HCT116 (cell line): ENCODE data around the gene DERL2. TPM values are rescaled to one million over a fixed set of nuclear protein-coding genes. Genes with fewer than 3 reads are reported as not detected.

Experiments
- ATAC-seq: fragments of 200-7000 bp; cut with Tn5 transposase; 2 replicates; pipeline ENCODE4 v1.9.1; 2020; ENCODE audit warnings: mild to moderate bottlenecking, moderate library complexity
- BruUV-seq: library from RNA; stranded (reverse); fragments of 400-500 nt; replicated peaks from 2 replicates; lab custom pipeline; 2021; lab: Mats Ljungman, UMichigan
- CTCF ChIA-PET: fragments of 300-600 bp; sonication (Branson Sonifier 250); formaldehyde crosslinking; loops from one replicate; lab custom pipeline; 2021; ENCODE audit warnings: antibody characterized with exemption; lab: Charles Lee
- POLR2A ChIA-PET: fragments of 300-600, 350-600 bp; sonication (Branson Sonifier 250); formaldehyde crosslinking; loops from one replicate; lab custom pipeline; 2021; ENCODE audit warnings: antibody characterized with exemption; lab: Charles Lee
- RAD21 ChIA-PET, 2 experiments: fragments of 300-600 bp; sonication (Branson Sonifier 250); formaldehyde crosslinking; loops; one replicate each; lab custom pipeline; 2023; ENCODE audit warnings: low total read pairs in 2 of 2; ENCODE audit not compliant: uncharacterized antibody in 2 of 2, unreplicated experiment in 2 of 2, low non-redundant PET in 1 of 2; lab: Charles Lee
- DNase-seq: peaks from one replicate; pipeline ENCODE4 v3.0.0-alpha.2; 2010; ENCODE audit warnings: low read depth, low spot score
- H2AFZ ChIP-seq: fragments of 200-600 bp; shearing (Covaris generic), sonication (generic); 2 replicates; pipeline ENCODE4 v1.6.1; 2017; ENCODE audit warnings: low read depth, mixed run types, mixed read lengths, antibody characterized with exemption, low read length; ENCODE audit not compliant: poor library complexity, severe bottlenecking
- H3K27ac ChIP-seq: 2 replicates; pipeline ENCODE4 v1.5.1; 2012; ENCODE audit warnings: low read depth, low read length
- H3K27me3 ChIP-seq: fragments of 200-600 bp; sonication (generic); 2 replicates; pipeline ENCODE4 v1.6.1; 2016; ENCODE audit warnings: mixed run types, low read length, mixed read lengths; ENCODE audit not compliant: insufficient read depth
- H3K36me3 ChIP-seq, 2 experiments: fragments of 200-500 bp in 1 of 2; fragments of 200-600 bp in 1 of 2; sonication (Bioruptor generic) in 1 of 2; sonication (generic) in 1 of 2; 2 replicates each; pipeline versions ENCODE4 v1.5.1 to v1.6.1; 2014 to 2016; ENCODE audit warnings: low read length in 2 of 2, inconsistent platforms in 1 of 2, mixed read lengths in 1 of 2, mixed run types in 1 of 2; ENCODE audit not compliant: insufficient read depth in 2 of 2, control insufficient read depth in 1 of 2
- H3K4me1 ChIP-seq, 2 experiments: fragments of 200-600 bp in 1 of 2; sonication (generic) in 1 of 2; 2 replicates each; pipeline versions ENCODE4 v1.5.1 to v1.6.1; 2012 to 2017; ENCODE audit warnings: low read length in 2 of 2, inconsistent platforms in 1 of 2, mild to moderate bottlenecking in 1 of 2, mixed read lengths in 1 of 2, mixed run types in 1 of 2, moderate library complexity in 1 of 2; ENCODE audit not compliant: insufficient read depth in 2 of 2, control insufficient read depth in 1 of 2
- H3K4me2 ChIP-seq: fragments of 200-600 bp; sonication (generic); 2 replicates; pipeline ENCODE4 v1.6.1; 2017; ENCODE audit warnings: mixed run types, low read length, mixed read lengths
- H3K4me3 ChIP-seq, 2 experiments: fragments of 200-600 bp in 1 of 2; sonication (generic) in 1 of 2; replicated peaks in 1 of 2; 2 replicates each; pipeline ENCODE4 v1.5.1; 2011 to 2016; ENCODE audit warnings: low read length in 2 of 2, control low read depth in 1 of 2, low read depth in 1 of 2, mild to moderate bottlenecking in 1 of 2, mixed read lengths in 1 of 2, mixed run types in 1 of 2
- H3K79me2 ChIP-seq: fragments of 200-600 bp; sonication (generic); 2 replicates; pipeline ENCODE4 v1.6.1; 2017; ENCODE audit warnings: mild to moderate bottlenecking, mixed run types, low read length, moderate library complexity, mixed read lengths; ENCODE audit not compliant: insufficient read depth
- H3K9ac ChIP-seq: fragments of 200-600 bp; sonication (generic); 2 replicates; pipeline ENCODE4 v1.6.1; 2016; ENCODE audit warnings: low read length, mixed read lengths
- H3K9me2 ChIP-seq: fragments of 200-600 bp; sonication (generic), shearing (Covaris generic); 2 replicates; pipeline ENCODE4 v1.6.1; 2017; ENCODE audit warnings: mixed run types, mild to moderate bottlenecking, moderate library complexity; ENCODE audit not compliant: insufficient read depth
- H3K9me3 ChIP-seq, 2 experiments: fragments of 200-500 bp in 1 of 2; fragments of 200-600 bp in 1 of 2; sonication (Bioruptor generic) in 1 of 2; sonication (generic) in 1 of 2; 2 replicates each; pipeline ENCODE4 v1.6.1; 2014 to 2017; ENCODE audit warnings: low read length in 2 of 2, mixed read lengths in 2 of 2, inconsistent platforms in 1 of 2, low read depth in 1 of 2, mild to moderate bottlenecking in 1 of 2, mixed run types in 1 of 2, moderate library complexity in 1 of 2; ENCODE audit not compliant: control insufficient read depth in 1 of 2, insufficient read depth in 1 of 2
- H4K20me1 ChIP-seq: fragments of 200-600 bp; sonication (generic), shearing (Covaris generic); 2 replicates; pipeline ENCODE4 v1.6.1; 2017; ENCODE audit warnings: mixed run types, mild to moderate bottlenecking, moderate library complexity; ENCODE audit not compliant: insufficient read depth
- ATF3 ChIP-seq: IDR thresholded peaks from 2 replicates; pipeline ENCODE4 v1.6.1; 2012
- CEBPB ChIP-seq: IDR thresholded peaks from 2 replicates; pipeline ENCODE4 v1.6.1; 2012; ENCODE audit warnings: low read depth
- CTCF ChIP-seq, 3 experiments: fragments of 200-600 bp in 1 of 3; sonication (generic) in 1 of 3; IDR thresholded peaks in 2 of 3; conservative IDR thresholded peaks in 1 of 3; 2 replicates each; pipeline ENCODE4 v1.5.1; 2012 to 2017; ENCODE audit warnings: low read depth in 2 of 3, low read length in 2 of 3, antibody characterized with exemption in 1 of 3, borderline replicate concordance in 1 of 3, control low read depth in 1 of 3, mild to moderate bottlenecking in 1 of 3, mixed read lengths in 1 of 3, mixed run types in 1 of 3, moderate library complexity in 1 of 3; ENCODE audit not compliant: insufficient read depth in 1 of 3
- REST ChIP-seq: IDR thresholded peaks from 2 replicates; pipeline ENCODE4 v1.6.1; 2012; ENCODE audit warnings: low read depth
- intact Hi-C: fragments of 100-400 bp; cut with micrococcal nuclease; formaldehyde crosslinking; loops from 2 replicates; pipeline ENCODE4 v1.10.0; 2022
- total RNA-seq: library from RNA; stranded (reverse); gene quantifications from one replicate; pipeline ENCODE4 v1.2.1, GENCODE V29; 2021; ENCODE audit not compliant: unreplicated experiment

The DERL2 gene
- total RNA-seq, 1 experiment from 2014 or later = 45.6 TPM

GRCh38 chr17:5488752-5489151 is 2.8 kb upstream of the DERL2 start:
- no peak for DNase-seq
- intact Hi-C loops = no loop called here
- H4K20me1 ChIP-seq = no peaks in the 10 kb centered on the region
- BruUV-seq = no TSS peak
- ChIA-PET CTCF (no interaction called here), POLR2A (no interaction called here), RAD21 (no interaction called here)
- H3K27ac ChIP-seq = no peak overlapping the region
- no peak overlapping the region for H3K9ac ChIP-seq
- no peaks in the 10 kb centered on the region; a peak in 1 of 4 replicates for H3K9me3 ChIP-seq
- peaks cover 52% of the 10 kb centered on the region for H3K79me2 ChIP-seq
- no peak for ATAC-seq
- no peaks in the 10 kb centered on the region for H3K9me2 ChIP-seq
- TF ChIP-seq CTCF (IDR thresholded peaks at IDR 0.05 in 2 of 3, conservative IDR thresholded peaks at IDR 0.05 in 1 of 3; ENCODE audit: borderline replicate concordance in 1 of 3, insufficient read depth in 1 of 3, low read depth in 2 of 3, low read length in 2 of 3) = no peak
- TF ChIP-seq REST = no peak
- TF ChIP-seq CEBPB = no peak
- no peak for TF ChIP-seq ATF3
- peaks cover 11 to 36% of the 10 kb centered on the region in 2 experiments for H3K36me3 ChIP-seq
- peaks cover 13 to 20% of the 10 kb centered on the region in 2 experiments for H3K4me1 ChIP-seq
- no peak overlapping the region for H3K4me2 ChIP-seq
- no peak overlapping the region for H2AFZ ChIP-seq
- no peak overlapping the region for H3K4me3 ChIP-seq
- H3K27me3 ChIP-seq = no peaks in the 10 kb centered on the region
